Left ventricle myocardium inferior (tissue), 1 donor: ENCODE measurements around the gene COQ8A. TPM values are rescaled to one million over a fixed set of nuclear protein-coding genes. Genes with fewer than 3 reads are reported as not detected.
A peak's percentile ranks its signal among the peaks of the same experiment; 100 is the strongest.

ENCODE experiments used
- DNase-seq: peaks from one replicate; pipeline ENCODE4 v3.0.0-alpha.2; 2020
- H3K27ac ChIP-seq: fragments of 200-600 bp; replicated peaks from 2 replicates; pipeline ENCODE4 v1.8.0; 2021
- H3K27me3 ChIP-seq: fragments of 200-600 bp; 2 replicates; pipeline ENCODE4 v1.8.0; 2021; ENCODE audit warnings: low read depth
- H3K36me3 ChIP-seq: fragments of 200-600 bp; 2 replicates; pipeline ENCODE4 v1.8.0; 2021
- H3K4me1 ChIP-seq: fragments of 200-600 bp; 2 replicates; pipeline ENCODE4 v1.8.0; 2021
- H3K4me3 ChIP-seq: fragments of 200-600 bp; 2 replicates; pipeline ENCODE4 v1.8.0; 2021; ENCODE audit warnings: mild to moderate bottlenecking, moderate library complexity
- H3K9me3 ChIP-seq: fragments of 200-600 bp; replicated peaks from 2 replicates; pipeline ENCODE4 v1.8.0; 2021
- CTCF ChIP-seq: fragments of 200-600 bp; IDR thresholded peaks from 2 replicates; pipeline ENCODE4 v1.8.0; 2021; ENCODE audit warnings: antibody characterized with exemption, mild to moderate bottlenecking, borderline replicate concordance
- intact Hi-C: fragments of 100-400 bp; cut with micrococcal nuclease; formaldehyde crosslinking; loops from one replicate; pipeline ENCODE4 v1.11.0; 2022
- total RNA-seq: library from RNA; stranded (reverse); fragmentation: NEBNext Ultra II Directional; extraction: Animal tissue kit (Norgen Biotek cat#: 25700); gene quantifications from one replicate; pipeline ENCODE4 v1.2.1, GENCODE V29; 2021
- donor health status: DM: no; HTN: yes; CAD: no; lungs with severe emphysema.

Gene COQ8A
- total RNA-seq, 1 donor from 2014 or later = 357 TPM

GRCh38 chr1:226965581-226966440 is 25.7 kb downstream of the COQ8A start:
- peak overlapping the region; percentile 88 for H3K27ac ChIP-seq
- H3K27me3 ChIP-seq = no peaks in the 10 kb centered on the region
- no peak for TF ChIP-seq CTCF
- H3K9me3 ChIP-seq = no peaks in the 10 kb centered on the region
- intact Hi-C loops = no loop called here
- H3K36me3 ChIP-seq = peaks cover 56% of the 10 kb centered on the region
- H3K4me3 ChIP-seq = no peak overlapping the region
- peaks cover 93% of the 10 kb centered on the region for H3K4me1 ChIP-seq
- no peak for DNase-seq

GRCh38 chr1:226966683-226967082 is 26.6 kb downstream of the COQ8A start:
- peaks cover 8% of the 10 kb centered on the region for H3K9me3 ChIP-seq
- H3K27ac ChIP-seq = peak overlapping the region; percentile 88
- H3K4me1 ChIP-seq = peaks cover 86% of the 10 kb centered on the region
- no peaks in the 10 kb centered on the region for H3K27me3 ChIP-seq
- no peak for DNase-seq
- no peak overlapping the region for H3K4me3 ChIP-seq
- intact Hi-C loops = no loop called here
- H3K36me3 ChIP-seq = peaks cover 64% of the 10 kb centered on the region
- no peak for TF ChIP-seq CTCF

GRCh38 chr1:226967665-226968064 is 27.6 kb downstream of the COQ8A start:
- TF ChIP-seq CTCF = no peak
- intact Hi-C loops = no loop called here
- Histone ChIP-seq H3K27ac (peak overlapping the region; percentile 88), H3K27me3 (no peaks in the 10 kb centered on the region), H3K4me1 (peaks cover 86% of the 10 kb centered on the region), H3K36me3 (peaks cover 68% of the 10 kb centered on the region), H3K4me3 (no peak overlapping the region), H3K9me3 (peaks cover 14% of the 10 kb centered on the region)
- DNase-seq = no peak

- H3K9me3 ChIP-seq = peaks cover 14% of the 10 kb centered on the region
- H3K36me3 ChIP-seq = peaks cover 43% of the 10 kb centered on the region
- intact Hi-C loops = no loop called here
- H3K27ac ChIP-seq = peak overlapping the region; percentile 99
- TF ChIP-seq CTCF = no peak
- no peak overlapping the region for H3K4me3 ChIP-seq
- peaks cover 83% of the 10 kb centered on the region for H3K4me1 ChIP-seq
- no peaks in the 10 kb centered on the region for H3K27me3 ChIP-seq
- no peak for DNase-seq
Measured at GRCh38 chr1:226971765-226972164, 31.7 kb downstream of the COQ8A start.

GRCh38 chr1:226972931-226973330 is 32.8 kb downstream of the COQ8A start:
- H3K27me3 ChIP-seq = no peaks in the 10 kb centered on the region
- H3K4me1 ChIP-seq = peaks cover 81% of the 10 kb centered on the region
- TF ChIP-seq CTCF = no peak
- peak overlapping the region; percentile 27 for H3K4me3 ChIP-seq
- H3K36me3 ChIP-seq = peaks cover 46% of the 10 kb centered on the region
- H3K27ac ChIP-seq = peak overlapping the region; percentile 99
- H3K9me3 ChIP-seq = peaks cover 14% of the 10 kb centered on the region
- intact Hi-C loops = no loop called here
- peak; percentile 63 for DNase-seq
